ENCODE results near the gene ERF.

Gene ERF

DNA sequence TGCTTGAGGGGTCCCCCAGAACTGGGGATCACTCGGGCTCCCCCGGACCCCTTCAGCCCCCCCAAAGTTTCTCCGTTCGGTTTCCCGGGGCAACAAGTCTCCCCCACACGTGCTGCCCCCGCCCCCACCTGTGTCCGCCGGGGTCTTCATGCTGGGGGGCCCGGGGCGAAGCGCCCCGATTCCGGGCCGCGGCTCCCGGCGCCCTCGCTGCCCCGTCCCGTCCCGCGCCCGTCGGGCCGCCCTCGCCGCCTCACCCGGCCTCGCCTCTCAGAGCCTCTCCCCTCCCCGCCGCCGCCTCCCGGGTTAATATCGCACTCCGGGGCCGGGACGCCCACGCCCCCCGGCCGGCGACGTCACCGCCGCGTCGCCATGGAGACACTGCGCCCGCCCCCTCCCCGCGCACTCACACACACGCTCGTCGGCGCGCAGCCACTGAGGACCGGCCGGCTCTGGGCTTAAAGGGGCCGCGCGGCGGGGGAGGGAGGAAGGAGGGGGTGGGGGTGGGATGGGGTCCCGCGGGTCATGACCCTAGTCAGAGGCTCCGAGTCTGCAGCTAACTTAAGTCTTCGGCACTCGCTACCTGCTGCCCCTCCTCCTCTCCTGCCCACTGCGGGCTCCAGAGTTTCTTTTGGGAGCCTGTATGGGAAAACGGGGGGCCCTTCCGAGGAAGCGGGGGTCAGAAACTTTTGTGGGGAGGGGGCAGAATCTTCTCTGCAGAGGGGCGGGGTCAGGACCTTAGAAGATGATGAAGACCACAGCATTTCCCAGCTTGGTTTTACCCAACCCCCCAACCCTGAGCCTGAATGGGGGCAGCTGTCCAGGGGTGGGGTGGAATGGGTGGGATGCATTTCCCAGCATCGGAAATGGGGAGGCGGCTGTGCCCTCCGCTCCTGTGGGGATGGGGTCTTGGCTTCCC lies at the start of gene ERF:
Gene ERF, minus strand, starts transcription at position 279 of the 916 bp plus-strand sequence. Its CDS starts 129 bp downstream, at position 150.
- H3K27ac ChIP-seq = peak within 1 kb of the TSS; percentile 91
- TF ChIP-seq, protein P1, sequence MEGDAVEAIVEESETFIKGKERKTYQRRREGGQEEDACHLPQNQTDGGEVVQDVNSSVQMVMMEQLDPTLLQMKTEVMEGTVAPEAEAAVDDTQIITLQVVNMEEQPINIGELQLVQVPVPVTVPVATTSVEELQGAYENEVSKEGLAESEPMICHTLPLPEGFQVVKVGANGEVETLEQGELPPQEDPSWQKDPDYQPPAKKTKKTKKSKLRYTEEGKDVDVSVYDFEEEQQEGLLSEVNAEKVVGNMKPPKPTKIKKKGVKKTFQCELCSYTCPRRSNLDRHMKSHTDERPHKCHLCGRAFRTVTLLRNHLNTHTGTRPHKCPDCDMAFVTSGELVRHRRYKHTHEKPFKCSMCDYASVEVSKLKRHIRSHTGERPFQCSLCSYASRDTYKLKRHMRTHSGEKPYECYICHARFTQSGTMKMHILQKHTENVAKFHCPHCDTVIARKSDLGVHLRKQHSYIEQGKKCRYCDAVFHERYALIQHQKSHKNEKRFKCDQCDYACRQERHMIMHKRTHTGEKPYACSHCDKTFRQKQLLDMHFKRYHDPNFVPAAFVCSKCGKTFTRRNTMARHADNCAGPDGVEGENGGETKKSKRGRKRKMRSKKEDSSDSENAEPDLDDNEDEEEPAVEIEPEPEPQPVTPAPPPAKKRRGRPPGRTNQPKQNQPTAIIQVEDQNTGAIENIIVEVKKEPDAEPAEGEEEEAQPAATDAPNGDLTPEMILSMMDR (conservative IDR thresholded peaks at IDR 0.05) = no peak

DNA sequence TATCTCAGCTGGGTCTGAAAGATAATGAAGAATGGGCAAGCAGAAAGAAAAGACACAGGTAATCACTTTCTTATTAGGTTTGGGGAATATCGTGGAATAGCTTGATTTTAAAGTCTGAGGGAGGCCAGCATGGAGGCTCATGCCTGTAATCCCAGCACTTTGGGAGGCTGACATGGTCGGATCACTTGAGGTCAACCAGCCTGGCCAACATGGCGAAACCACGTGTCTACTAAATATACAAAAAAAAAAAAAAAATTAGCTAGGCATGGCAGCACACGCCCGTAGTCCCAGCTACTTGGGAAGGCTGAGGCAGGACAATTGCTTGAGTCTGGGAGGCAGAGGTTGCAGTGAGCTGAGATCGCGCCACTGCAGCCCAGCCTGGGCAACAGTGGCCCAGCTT lies 48.9 kb upstream of the ERF start:
- TF ChIP-seq, protein P1 (conservative IDR thresholded peaks at IDR 0.05) = no peak
- H3K27ac ChIP-seq = peak overlapping the region; percentile 85; the same call in 1 of the 2 replicates

DNA sequence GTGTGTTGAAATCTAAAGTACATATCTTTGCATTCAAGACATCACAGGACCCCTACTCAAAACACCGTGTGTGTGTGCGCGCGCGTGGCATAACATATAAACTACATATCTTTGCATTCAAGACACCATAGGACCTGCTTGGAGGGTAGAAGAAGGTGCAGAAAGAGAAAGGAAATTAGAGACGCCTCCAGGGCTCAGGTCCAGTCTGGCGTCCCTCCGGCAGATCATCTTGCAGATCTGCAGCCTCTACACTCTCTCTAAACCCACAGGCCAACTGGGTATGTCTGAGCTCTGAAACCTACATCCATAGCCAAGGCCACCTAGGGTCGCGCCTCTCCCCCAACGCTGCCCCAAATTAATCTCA lies 48.2 kb upstream of the ERF start:
- TF ChIP-seq, protein P1 (conservative IDR thresholded peaks at IDR 0.05) = no peak
- H3K27ac ChIP-seq = peak overlapping the region; percentile 85

DNA sequence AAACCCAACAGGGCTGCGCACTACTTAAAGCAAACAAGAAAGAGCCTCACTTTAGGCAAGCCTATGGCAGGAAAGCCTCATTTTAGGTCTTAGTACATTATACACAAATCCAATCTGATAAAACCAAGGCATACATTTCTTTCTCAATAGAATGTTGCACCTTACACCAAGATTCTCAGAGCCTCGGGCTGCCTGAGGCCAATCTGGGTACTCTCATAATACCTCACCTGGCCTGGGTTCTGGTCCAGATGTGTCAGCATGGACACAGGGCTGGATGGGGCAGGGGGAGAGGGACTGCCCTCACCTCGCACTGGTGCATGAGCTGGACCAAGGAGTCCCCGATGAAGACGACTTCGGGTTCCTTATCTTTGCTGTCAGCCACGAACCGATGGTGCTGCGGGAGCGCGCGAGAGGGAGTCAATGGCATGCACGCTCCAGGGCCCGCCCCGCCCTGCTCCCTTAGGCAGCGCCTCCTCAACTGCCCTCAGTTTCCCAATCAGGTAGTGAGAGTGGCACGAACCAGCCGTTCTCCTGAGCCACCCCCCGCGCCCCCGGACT lies 46.8 kb upstream of the ERF start, which contains the start of gene PRR19:
Gene PRR19, plus strand, starts transcription at position 487 of the 558 bp plus-strand sequence. CDS start 7,453 bp downstream, outside the sequence.
- TF ChIP-seq, protein P1 (conservative IDR thresholded peaks at IDR 0.05) = no peak
- peak within 1 kb of the TSS; percentile 85 for H3K27ac ChIP-seq

DNA sequence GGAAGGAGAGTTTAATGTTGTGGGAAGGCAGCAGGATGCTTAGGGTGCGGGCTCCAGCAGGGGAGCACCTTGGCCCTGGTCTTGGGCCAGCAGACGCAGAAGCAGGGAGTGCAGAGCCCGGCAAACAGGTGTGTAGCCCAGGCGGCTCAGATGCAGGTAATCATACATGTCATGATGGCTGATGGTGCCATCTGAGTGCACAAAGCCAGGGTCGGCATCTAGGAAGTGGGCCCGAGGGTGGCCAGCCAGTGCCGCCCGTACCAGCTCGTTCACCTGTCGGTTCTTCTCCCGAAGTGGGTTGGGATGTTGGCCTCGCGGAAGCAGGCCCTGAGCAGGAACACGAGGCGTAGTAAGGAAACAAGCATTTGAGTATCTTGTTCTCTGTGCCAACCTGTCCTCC lies 42.1 kb upstream of the ERF start:
- TF ChIP-seq, protein P1 (conservative IDR thresholded peaks at IDR 0.05) = no peak
- no peak overlapping the region for H3K27ac ChIP-seq

DNA sequence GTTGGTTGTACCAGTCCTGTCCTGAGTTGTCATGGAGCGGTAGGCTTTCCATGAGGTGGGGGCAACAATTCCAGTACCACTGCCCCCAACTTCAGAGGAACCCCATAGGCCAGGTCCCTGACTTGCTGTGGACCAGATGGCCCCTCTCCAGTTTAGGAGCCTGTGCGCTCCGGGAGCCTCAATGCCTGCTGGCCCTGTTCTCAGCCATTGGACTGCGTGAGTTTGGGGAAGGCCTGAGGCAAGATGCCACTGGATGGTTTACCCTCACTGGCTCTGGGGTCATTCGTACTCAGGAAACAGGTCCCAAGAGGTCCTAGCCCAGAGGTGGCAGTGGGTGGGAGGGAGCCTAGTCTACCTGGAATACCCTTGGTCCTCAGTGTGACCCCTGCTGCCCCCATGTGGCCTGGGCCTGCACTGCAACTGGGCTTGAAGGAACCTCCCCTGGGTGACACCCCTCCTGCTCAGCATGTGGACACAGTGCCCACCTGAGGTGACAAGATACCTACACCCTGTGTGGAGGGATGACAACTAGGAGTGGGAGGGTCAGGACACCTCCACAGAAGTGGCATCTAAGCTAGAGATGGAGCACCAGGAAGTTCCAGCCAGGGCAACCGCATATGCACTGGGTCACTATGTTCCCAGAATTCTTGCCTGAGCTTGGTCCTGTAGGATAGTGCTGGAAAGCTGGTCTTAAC lies 41.0 kb upstream of the ERF start:
- TF ChIP-seq, protein P1 (conservative IDR thresholded peaks at IDR 0.05) = peak; percentile 97

DNA sequence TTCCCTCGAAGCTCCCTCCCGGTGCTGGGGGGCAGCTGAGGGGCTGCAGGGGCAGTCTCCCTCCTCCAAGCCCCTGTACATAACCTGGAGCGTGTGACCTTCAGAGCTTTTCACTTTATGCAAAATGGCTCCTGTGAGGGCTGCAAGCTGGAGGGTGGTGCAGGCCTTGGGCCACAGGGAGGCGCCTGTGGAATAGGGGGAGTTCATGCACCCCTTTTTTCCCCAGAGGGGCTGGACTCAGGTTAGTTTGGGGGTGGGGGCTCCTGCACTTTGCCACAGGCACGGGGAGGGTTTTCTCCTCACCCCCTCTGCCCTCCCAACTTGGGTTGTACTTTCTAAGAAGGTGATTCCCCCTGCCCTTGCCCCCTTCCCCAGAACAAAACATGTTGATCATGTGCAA lies 40.4 kb upstream of the ERF start:
- H3K27ac ChIP-seq = no peak overlapping the region
- TF ChIP-seq, protein P1 (conservative IDR thresholded peaks at IDR 0.05) = no peak

More for the DNA sequence above, 41.0 kb upstream of the ERF start:
- no peak overlapping the region for H3K27ac ChIP-seq
